PC-3 (cell line): ENCODE data around the gene MYH14.

Experiments
- CTCF ChIP-seq: fragments of 300-600 bp; sonication (generic); conservative IDR thresholded peaks from 2 replicates; pipeline ENCODE4 v1.5.1; 2017; ENCODE audit warnings: antibody characterized with exemption, low read depth, mild to moderate bottlenecking, low read length
- EZH2 ChIP-seq: fragments of 300-600 bp; sonication (generic); IDR thresholded peaks from one replicate; pipeline ENCODE4 v1.6.1; 2017; ENCODE audit warnings: antibody characterized with exemption, mild to moderate bottlenecking, low read length; ENCODE audit not compliant: unreplicated experiment
- EZH2phosphoT487 ChIP-seq: fragments of 300-600 bp; sonication (generic); IDR thresholded peaks from 2 replicates; pipeline ENCODE4 v1.6.1; 2018; ENCODE audit warnings: mild to moderate bottlenecking, antibody characterized with exemption, low read length, borderline replicate concordance

- TF ChIP-seq CTCF (no peak), EZH2 (no peak), EZH2phosphoT487 (no peak)
Observed at GRCh38 chr19:50172726-50173125, 30.7 kb upstream of the MYH14 start.
